ENCODE data around the gene RETREG3.

Gene RETREG3

DNA sequence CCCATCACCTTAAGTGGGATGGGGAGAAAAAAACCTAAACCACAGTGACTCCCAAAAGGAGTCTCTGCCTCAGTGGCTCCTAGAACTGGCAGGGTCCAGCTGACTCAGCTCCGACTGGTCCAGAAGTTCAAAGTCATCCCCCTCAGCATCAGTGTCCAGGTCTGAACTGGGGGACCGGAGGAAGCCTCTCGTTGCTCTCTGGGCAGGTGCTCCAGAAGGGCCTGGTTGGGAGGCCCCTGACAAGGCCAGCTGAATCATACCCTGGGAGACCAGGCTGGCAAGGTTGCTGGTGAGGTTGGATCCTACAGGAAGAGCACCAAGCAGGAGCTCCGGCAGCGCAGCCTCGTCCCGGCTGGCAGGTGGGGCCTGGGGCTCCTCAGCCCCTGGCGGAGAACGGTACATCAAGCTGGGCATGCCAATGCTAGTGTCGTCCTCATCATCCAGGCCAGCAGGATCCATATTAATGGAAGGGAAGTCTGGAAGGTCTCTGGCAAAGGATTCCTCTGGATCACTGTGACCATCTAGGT lies 27.4 kb downstream of the RETREG3 start:
- Histone ChIP-seq H3K27ac (no peak overlapping the region), H3K4me3 (no peak overlapping the region), H3K9ac (ENCODE audit: insufficient read length) (no peak overlapping the region), H3K36me3 (ENCODE audit: insufficient read depth, low read length) (peaks cover 50% of the 10 kb centered on the region), H3K9me3 (ENCODE audit: low read depth, low read length) (no peaks in the 10 kb centered on the region)
- no peak for TF ChIP-seq EZH2 (IDR thresholded peaks at IDR 0.05)
- TF ChIP-seq POLR2AphosphoS5 (IDR thresholded peaks at IDR 0.05; ENCODE audit: borderline replicate concordance, low read depth, low read length), result no peak
- TF ChIP-seq FOXP2 (optimal IDR thresholded peaks at IDR 0.05; ENCODE audit: control extremely low read depth, extremely low read length, insufficient read depth), result no peak
- no peak for DNase-seq (ENCODE audit: low read depth, low spot score)

DNA sequence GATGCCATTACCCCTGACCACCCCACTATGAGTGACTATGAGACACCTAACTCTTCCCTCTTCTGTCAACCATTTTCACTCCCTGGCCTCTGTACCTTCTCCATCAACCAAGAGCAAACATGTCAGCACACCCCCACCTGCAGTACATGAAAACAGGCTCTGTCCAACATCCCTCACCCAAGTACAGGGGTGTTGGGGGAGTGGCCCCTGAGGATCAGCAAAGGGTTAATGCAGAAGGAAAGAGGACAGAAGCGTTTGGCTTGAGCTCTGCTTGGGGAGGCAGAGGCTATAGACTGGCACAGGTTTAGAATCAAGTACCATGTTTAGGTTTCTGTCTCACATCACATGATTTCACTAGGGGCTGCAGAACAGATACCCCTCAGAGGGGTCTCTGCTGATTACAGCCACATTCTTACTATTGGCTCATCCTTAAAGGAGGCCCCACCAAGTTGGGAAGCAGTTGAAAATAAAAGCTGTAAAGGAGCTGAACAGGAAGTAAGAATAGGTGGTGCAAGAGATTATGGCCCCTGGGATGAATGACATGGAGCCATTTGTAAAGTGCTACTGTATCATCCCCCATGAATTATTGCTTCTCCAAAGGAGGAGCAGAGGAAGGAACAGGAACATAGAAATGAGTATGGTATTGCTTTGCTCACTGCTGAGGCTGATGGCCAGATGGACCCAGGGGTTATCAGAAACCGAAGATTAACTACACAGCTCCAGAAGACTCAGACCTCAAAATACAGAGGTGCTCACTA lies 29.2 kb downstream of the RETREG3 start:
- TF ChIP-seq POLR2AphosphoS5 (IDR thresholded peaks at IDR 0.05; ENCODE audit: borderline replicate concordance, low read depth, low read length), result no peak
- TF ChIP-seq FOXP2 (optimal IDR thresholded peaks at IDR 0.05; ENCODE audit: control extremely low read depth, extremely low read length, insufficient read depth), result no peak
- TF ChIP-seq EZH2 (IDR thresholded peaks at IDR 0.05), result no peak
- Histone ChIP-seq H3K36me3 (ENCODE audit: insufficient read depth, low read length) (peaks cover 42% of the 10 kb centered on the region), H3K9ac (ENCODE audit: insufficient read length) (no peak overlapping the region), H3K27ac (no peak overlapping the region), H3K4me3 (no peak overlapping the region), H3K9me3 (ENCODE audit: low read depth, low read length) (no peaks in the 10 kb centered on the region)
- DNase-seq (ENCODE audit: low read depth, low spot score), result no peak

DNA sequence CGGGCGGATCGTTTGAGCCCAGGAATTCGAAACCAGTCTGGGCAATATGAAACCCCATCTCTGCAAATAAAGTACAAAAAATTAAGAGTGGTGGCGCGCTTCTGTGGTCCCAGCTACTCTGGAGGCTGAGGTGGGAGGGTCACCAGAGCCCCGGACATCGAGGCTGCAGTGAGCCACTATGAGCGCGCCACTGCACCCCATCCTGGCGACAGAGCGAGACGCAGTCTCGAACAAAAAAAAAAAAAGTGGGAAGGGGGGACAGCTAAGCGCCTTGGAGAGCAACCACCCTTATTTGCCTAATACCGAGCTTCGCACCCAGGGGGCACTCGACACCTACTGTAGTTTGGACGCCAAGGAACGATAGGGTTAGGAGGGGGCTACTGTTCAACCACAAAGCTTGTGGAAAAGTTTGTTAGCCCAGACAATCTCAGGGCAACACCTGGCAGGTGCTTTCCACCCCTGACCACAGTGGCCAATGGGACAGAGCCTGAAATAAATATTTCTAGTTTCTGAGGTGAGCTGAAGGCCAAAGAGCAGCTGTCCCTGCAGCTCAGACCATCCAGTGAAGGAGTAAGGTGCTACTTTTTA lies 30.8 kb downstream of the RETREG3 start:
- H3K27ac ChIP-seq, result peak overlapping the region; percentile 75
- H3K9me3 ChIP-seq (ENCODE audit: low read depth, low read length), result no peaks in the 10 kb centered on the region
- peak; percentile 42 for DNase-seq (ENCODE audit: low read depth, low spot score)
- H3K36me3 ChIP-seq (ENCODE audit: insufficient read depth, low read length), result peaks cover 42% of the 10 kb centered on the region
- peak overlapping the region; percentile 90 for H3K9ac ChIP-seq (ENCODE audit: insufficient read length)
- H3K4me3 ChIP-seq, result peak overlapping the region; percentile 88
- no peak for TF ChIP-seq FOXP2 (optimal IDR thresholded peaks at IDR 0.05; ENCODE audit: control extremely low read depth, extremely low read length, insufficient read depth)
- TF ChIP-seq EZH2 (IDR thresholded peaks at IDR 0.05), result no peak
- no peak for TF ChIP-seq POLR2AphosphoS5 (IDR thresholded peaks at IDR 0.05; ENCODE audit: borderline replicate concordance, low read depth, low read length)

DNA sequence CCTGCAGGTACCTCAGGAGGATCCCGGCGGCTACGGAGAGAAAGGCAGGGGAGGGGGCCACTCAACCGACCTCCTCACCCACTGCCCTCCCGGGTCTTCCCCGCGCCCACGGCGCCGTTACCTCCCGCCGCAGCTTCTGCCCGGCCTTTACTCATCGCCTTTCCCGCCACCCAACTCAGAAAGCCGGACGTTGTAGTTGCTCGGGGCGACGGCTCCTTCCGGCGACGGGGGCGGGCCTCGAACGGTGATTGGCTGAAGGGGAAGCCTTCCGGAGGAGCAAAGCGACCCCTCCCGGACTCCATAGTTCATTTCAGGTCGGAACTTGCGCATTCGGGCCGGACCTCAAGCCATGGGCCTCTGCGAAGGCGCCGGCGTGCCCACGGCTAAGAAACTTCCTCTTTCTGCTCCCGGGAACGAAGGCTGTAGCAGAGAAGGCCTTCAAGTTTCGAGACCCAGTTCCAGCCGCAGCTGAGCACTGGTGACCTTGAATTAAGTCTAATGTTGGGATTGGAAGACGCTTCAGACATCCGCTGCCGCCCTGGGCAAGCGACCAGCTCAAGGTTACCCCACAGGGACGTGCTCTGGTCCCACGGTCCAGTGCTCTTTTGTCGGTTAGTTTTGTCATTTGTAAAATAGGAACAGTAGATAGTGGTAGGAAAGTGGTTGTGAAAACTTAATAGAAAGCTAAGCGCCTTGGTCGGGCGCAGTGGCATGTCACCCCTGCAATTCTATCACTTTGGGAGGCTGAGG lies 31.5 kb downstream of the RETREG3 start, which contains the start of gene PSMC3IP:
TSS of gene PSMC3IP (minus strand) at position 198 of the 750 bp plus-strand sequence. CDS start at position 155, 43 bp downstream.
- H3K9me3 ChIP-seq (ENCODE audit: low read depth, low read length), result no peaks in the 10 kb centered on the region
- H3K36me3 ChIP-seq (ENCODE audit: insufficient read depth, low read length), result peaks cover 44% of the 10 kb centered on the region
- H3K27ac ChIP-seq, result peak within 1 kb of the TSS; percentile 75
- peak within 1 kb of the TSS; percentile 88 for H3K4me3 ChIP-seq
- peak within 1 kb of the TSS; percentile 90 for H3K9ac ChIP-seq (ENCODE audit: insufficient read length)
- peak; percentile 50 for DNase-seq (ENCODE audit: low read depth, low spot score)
- peak; percentile 87 for TF ChIP-seq POLR2AphosphoS5 (IDR thresholded peaks at IDR 0.05; ENCODE audit: borderline replicate concordance, low read depth, low read length)
- TF ChIP-seq EZH2 (IDR thresholded peaks at IDR 0.05), result no peak

DNA sequence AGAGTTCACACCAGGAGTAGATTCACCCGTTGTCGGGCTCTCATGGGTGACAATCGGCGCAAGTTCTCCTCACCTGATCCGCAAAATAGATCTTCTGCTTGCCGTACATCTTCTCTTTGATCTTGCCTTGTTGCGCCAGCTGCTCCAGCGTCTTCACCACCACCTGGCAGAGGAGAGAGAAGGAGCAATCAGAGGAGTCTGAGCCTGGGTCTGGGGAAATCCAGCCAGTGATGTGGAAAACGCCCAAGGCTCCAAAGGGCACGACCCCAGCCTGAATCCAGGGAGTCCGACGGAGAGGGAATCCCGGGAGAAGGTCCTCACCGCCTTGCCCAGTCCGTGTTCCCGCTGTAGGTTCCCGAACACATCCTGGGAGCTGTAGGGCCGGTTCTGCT lies 32.0 kb downstream of the RETREG3 start:
- Histone ChIP-seq H3K27ac (no peak overlapping the region), H3K4me3 (peak overlapping the region; percentile 88), H3K9ac (ENCODE audit: insufficient read length) (peak overlapping the region; percentile 90), H3K9me3 (ENCODE audit: low read depth, low read length) (no peaks in the 10 kb centered on the region), H3K36me3 (ENCODE audit: insufficient read depth, low read length) (peaks cover 43% of the 10 kb centered on the region)
- no peak for TF ChIP-seq EZH2 (IDR thresholded peaks at IDR 0.05)
- TF ChIP-seq POLR2AphosphoS5 (IDR thresholded peaks at IDR 0.05; ENCODE audit: borderline replicate concordance, low read depth, low read length), result no peak; the same call in 1 of the 2 replicates
- TF ChIP-seq FOXP2 (optimal IDR thresholded peaks at IDR 0.05; ENCODE audit: control extremely low read depth, extremely low read length, insufficient read depth), result no peak
- no peak for DNase-seq (ENCODE audit: low read depth, low spot score)

DNA sequence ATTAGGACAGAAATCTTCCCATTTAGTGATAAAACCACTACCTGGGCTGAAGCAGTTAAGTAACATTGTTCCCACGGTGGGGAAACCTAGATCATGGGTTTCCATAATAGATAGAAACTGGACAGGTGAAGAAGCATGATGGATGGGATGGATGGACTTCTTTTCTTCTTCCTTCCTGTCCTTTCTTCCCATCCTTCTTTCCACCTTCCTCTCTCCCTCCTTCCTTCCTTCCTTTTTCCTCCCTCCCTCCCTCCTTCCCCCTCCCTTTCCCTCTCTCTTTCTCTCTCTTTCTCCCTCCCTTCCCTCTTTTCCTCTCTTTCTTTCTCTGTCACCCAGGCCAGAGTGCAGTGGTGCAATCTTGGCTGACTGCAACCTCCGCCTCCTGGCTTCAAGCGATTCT lies 34.7 kb downstream of the RETREG3 start:
- H3K4me3 ChIP-seq, result no peak overlapping the region
- H3K9me3 ChIP-seq (ENCODE audit: low read depth, low read length), result no peaks in the 10 kb centered on the region
- TF ChIP-seq EZH2 (IDR thresholded peaks at IDR 0.05) (no peak), POLR2AphosphoS5 (IDR thresholded peaks at IDR 0.05; ENCODE audit: borderline replicate concordance, low read depth, low read length) (no peak), FOXP2 (optimal IDR thresholded peaks at IDR 0.05; ENCODE audit: control extremely low read depth, extremely low read length, insufficient read depth) (no peak)
- H3K9ac ChIP-seq (ENCODE audit: insufficient read length), result no peak overlapping the region
- DNase-seq (ENCODE audit: low read depth, low spot score), result no peak
- H3K27ac ChIP-seq, result no peak overlapping the region
- peaks cover 60% of the 10 kb centered on the region for H3K36me3 ChIP-seq (ENCODE audit: insufficient read depth, low read length)

DNA sequence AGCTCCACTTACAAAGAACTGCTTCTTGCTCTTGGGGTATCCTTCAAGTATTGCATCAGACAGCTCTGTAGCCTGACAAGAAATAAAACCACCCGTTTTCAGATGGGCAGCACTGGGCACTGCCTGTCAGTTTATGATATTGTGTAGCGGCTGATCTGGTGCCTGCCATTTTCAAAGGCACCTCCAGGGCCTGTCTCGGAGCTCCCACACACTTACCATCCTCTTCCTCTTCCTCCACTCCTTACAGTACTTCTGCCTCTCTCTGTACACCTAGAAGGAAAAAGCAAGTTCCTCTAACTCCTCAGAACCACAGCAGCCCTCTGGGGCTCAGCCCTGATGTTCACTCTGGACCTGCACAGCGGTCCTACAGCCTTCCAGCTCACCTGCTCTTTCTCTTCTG lies 36.1 kb downstream of the RETREG3 start:
- peak overlapping the region; percentile 47; the same call in 1 of the 2 replicates for H3K27ac ChIP-seq
- no peak overlapping the region for H3K4me3 ChIP-seq
- H3K9me3 ChIP-seq (ENCODE audit: low read depth, low read length), result no peaks in the 10 kb centered on the region
- DNase-seq (ENCODE audit: low read depth, low spot score), result no peak
- TF ChIP-seq FOXP2 (optimal IDR thresholded peaks at IDR 0.05; ENCODE audit: control extremely low read depth, extremely low read length, insufficient read depth) (no peak), EZH2 (IDR thresholded peaks at IDR 0.05) (no peak), POLR2AphosphoS5 (IDR thresholded peaks at IDR 0.05; ENCODE audit: borderline replicate concordance, low read depth, low read length) (no peak)
- peaks cover 71% of the 10 kb centered on the region for H3K36me3 ChIP-seq (ENCODE audit: insufficient read depth, low read length)
- no peak overlapping the region for H3K9ac ChIP-seq (ENCODE audit: insufficient read length)

All from SK-N-MC (cell line).